HepG2 (cell line): ENCODE results near the gene APRT. TPM values are rescaled to one million over a fixed set of nuclear protein-coding genes. Genes with fewer than 3 reads are reported as not detected.

Experiments used
- FOXK1 ChIP-seq: sonication (generic); formaldehyde crosslinking; IDR thresholded peaks from 2 replicates; pipeline ENCODE4 v1.4.0; 2020; ENCODE audit warnings: low read depth, missing genetic modification reagents, borderline replicate concordance
- KAT7 ChIP-seq: IDR thresholded peaks from 2 replicates; pipeline ENCODE4 v1.6.1; 2018; ENCODE audit warnings: borderline replicate concordance, missing compliant biosample characterization
- MIER3 ChIP-seq: IDR thresholded peaks from 2 replicates; pipeline ENCODE4 v1.6.1; 2016; ENCODE audit warnings: missing compliant biosample characterization, borderline replicate concordance
- NFKBIZ ChIP-seq: IDR thresholded peaks from 2 replicates; pipeline ENCODE4 v1.6.1; 2018; ENCODE audit warnings: missing genetic modification reagents, missing compliant biosample characterization
- REPIN1 ChIP-seq: sonication (generic); formaldehyde crosslinking; IDR thresholded peaks from 2 replicates; pipeline ENCODE4 v1.8.0; 2022; ENCODE audit warnings: missing genetic modification reagents, low read depth, mild to moderate bottlenecking, borderline replicate concordance
- SP4 ChIP-seq: sonication (generic); formaldehyde crosslinking; IDR thresholded peaks from 2 replicates; pipeline ENCODE4 v1.8.1; 2023; ENCODE audit warnings: mild to moderate bottlenecking, missing genetic modification reagents
- TFAP4 ChIP-seq: sonication (generic); IDR thresholded peaks from 2 replicates; pipeline ENCODE4 v1.6.1; 2016; ENCODE audit warnings: low read depth, borderline replicate concordance
- ZBTB40 ChIP-seq, 2 experiments: fragments of 450-650 bp in 1 of 2; sonication (generic) in 1 of 2; formaldehyde crosslinking in 1 of 2; IDR thresholded peaks; 2 replicates each; pipeline versions ENCODE4 v1.6.1 to v1.8.0; 2016 to 2022; ENCODE audit warnings: antibody characterized with exemption in 1 of 2, mild to moderate bottlenecking in 1 of 2, missing genetic modification reagents in 1 of 2
- ZFP91 ChIP-seq: sonication (generic); formaldehyde crosslinking; IDR thresholded peaks from 2 replicates; pipeline ENCODE4 v1.9.0; 2022; ENCODE audit warnings: missing genetic modification reagents, mild to moderate bottlenecking, borderline replicate concordance
- ZFX ChIP-seq: sonication (generic); formaldehyde crosslinking; IDR thresholded peaks from 2 replicates; pipeline ENCODE4 v1.4.0; 2020; ENCODE audit warnings: mild to moderate bottlenecking, low read depth, missing genetic modification reagents, moderate library complexity
- ZNF225 ChIP-seq: sonication (generic); formaldehyde crosslinking; IDR thresholded peaks from 2 replicates; pipeline ENCODE4 v1.4.0; 2020; ENCODE audit warnings: mild to moderate bottlenecking, missing genetic modification reagents
- ZNF337 ChIP-seq: sonication (generic); formaldehyde crosslinking; IDR thresholded peaks from 2 replicates; pipeline ENCODE4 v1.5.1; 2020; ENCODE audit warnings: missing genetic modification reagents, low read depth, mild to moderate bottlenecking, borderline replicate concordance
- ZNF33B ChIP-seq: sonication (generic); formaldehyde crosslinking; IDR thresholded peaks from 2 replicates; pipeline ENCODE4 v1.5.1; 2020; ENCODE audit warnings: mild to moderate bottlenecking, missing genetic modification reagents
- ZNF556 ChIP-seq: sonication (generic); formaldehyde crosslinking; IDR thresholded peaks from 2 replicates; pipeline ENCODE4 v1.4.0; 2020; ENCODE audit warnings: mild to moderate bottlenecking, missing genetic modification reagents, borderline replicate concordance
- ZNF557 ChIP-seq: sonication (generic); formaldehyde crosslinking; IDR thresholded peaks from 2 replicates; pipeline ENCODE4 v1.4.0; 2020; ENCODE audit warnings: missing genetic modification reagents
- ZNF564 ChIP-seq: sonication (generic); formaldehyde crosslinking; IDR thresholded peaks from 2 replicates; pipeline ENCODE4 v1.8.1; 2023; ENCODE audit warnings: mild to moderate bottlenecking, missing genetic modification reagents
- polyA plus RNA-seq, 8 experiments: library from polyadenylated mRNA; depleted of rRNA in 3 of 8; stranded (reverse) in 7 of 8; unstranded in 1 of 8; fragments of >200 nt; fragmentation: Illumina TruSeq in 4 of 8; extraction: Trizol in 4 of 8; gene quantifications; 2 replicates each; pipeline versions ENCODE4 v1.2.1 to v1.2.3, GENCODE V29; 2011 to 2016; ENCODE audit warnings: low read depth in 4 of 8, missing spikeins in 1 of 8, mixed read lengths in 1 of 8; ENCODE audit not compliant: insufficient read depth in 1 of 8
- total RNA-seq, 5 experiments: library from RNA; depleted of rRNA; stranded (reverse); fragments of >200 nt; fragmentation: Illumina TruSeq; extraction: Trizol; gene quantifications; 2 replicates each; pipeline ENCODE4 v1.2.3, GENCODE V29; 2016; ENCODE audit warnings: low read depth in 1 of 5

The APRT gene
- total and polyA plus RNA-seq, 2 of the 13 experiments (the other 11 are each of a cell fraction or from before 2014, with no cell fraction given) = 155 to 242 TPM

GRCh38 chr16:88783391-88784073 lies 28.2 kb downstream of the APRT start (continued):
- TF ChIP-seq ZBTB40 (IDR thresholded peaks at IDR 0.05) (no peak), ZBTB40 (CRISPR knock-in tag; IDR thresholded peaks at IDR 0.05) (no peak), NFKBIZ (CRISPR knock-in tag) (no peak), TFAP4 (0 out of 2 replicates have a peak, but pooled peaks have one; percentile 4), SP4 (CRISPR knock-in tag) (0 out of 2 replicates have a peak, but pooled peaks have one; percentile 34), FOXK1 (CRISPR knock-in tag) (peak; percentile 12; the same call in 1 of the 2 replicates), ZFX (CRISPR knock-in tag) (peak; percentile 75), KAT7 (peak; percentile 6; the same call in 1 of the 2 replicates), MIER3 (CRISPR knock-in tag) (no peak), ZNF564 (CRISPR knock-in tag) (0 out of 2 replicates have a peak, but pooled peaks have one; percentile 46), ZFP91 (peak; percentile 64; the same call in 1 of the 2 replicates), ZNF33B (no peak), ZNF337 (CRISPR knock-in tag) (0 out of 2 replicates have a peak, but pooled peaks have one; percentile 34), ZNF556 (CRISPR knock-in tag) (0 out of 2 replicates have a peak, but pooled peaks have one; percentile 5), ZNF225 (CRISPR knock-in tag) (no peak; the same call in 1 of the 2 replicates), REPIN1 (no peak), ZNF557 (0 out of 2 replicates have a peak, but pooled peaks have one; percentile 30)
